GM10266 (cell line): ENCODE measurements around the gene ATP2B2.

Source experiments
- DNase-seq: peaks from one replicate; pipeline ENCODE4 v3.0.0; 2012; ENCODE audit errors: extremely low spot score
- TF ChIP-seq, protein P1 (sequence below): IDR thresholded peaks from 2 replicates; pipeline ENCODE4 v1.5.1; 2012; ENCODE audit warnings: mild to moderate bottlenecking, low read depth; ENCODE audit not compliant: control insufficient read depth, insufficient read depth; ENCODE audit errors: missing control alignments

ATP2B2 gene

GRCh38 chr3:10353160-10353559 is 152.2 kb downstream of the ATP2B2 start:
- TF ChIP-seq, protein P1, sequence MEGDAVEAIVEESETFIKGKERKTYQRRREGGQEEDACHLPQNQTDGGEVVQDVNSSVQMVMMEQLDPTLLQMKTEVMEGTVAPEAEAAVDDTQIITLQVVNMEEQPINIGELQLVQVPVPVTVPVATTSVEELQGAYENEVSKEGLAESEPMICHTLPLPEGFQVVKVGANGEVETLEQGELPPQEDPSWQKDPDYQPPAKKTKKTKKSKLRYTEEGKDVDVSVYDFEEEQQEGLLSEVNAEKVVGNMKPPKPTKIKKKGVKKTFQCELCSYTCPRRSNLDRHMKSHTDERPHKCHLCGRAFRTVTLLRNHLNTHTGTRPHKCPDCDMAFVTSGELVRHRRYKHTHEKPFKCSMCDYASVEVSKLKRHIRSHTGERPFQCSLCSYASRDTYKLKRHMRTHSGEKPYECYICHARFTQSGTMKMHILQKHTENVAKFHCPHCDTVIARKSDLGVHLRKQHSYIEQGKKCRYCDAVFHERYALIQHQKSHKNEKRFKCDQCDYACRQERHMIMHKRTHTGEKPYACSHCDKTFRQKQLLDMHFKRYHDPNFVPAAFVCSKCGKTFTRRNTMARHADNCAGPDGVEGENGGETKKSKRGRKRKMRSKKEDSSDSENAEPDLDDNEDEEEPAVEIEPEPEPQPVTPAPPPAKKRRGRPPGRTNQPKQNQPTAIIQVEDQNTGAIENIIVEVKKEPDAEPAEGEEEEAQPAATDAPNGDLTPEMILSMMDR, result no peak
- DNase-seq, result no peak

- DNase-seq, result no peak
- TF ChIP-seq, protein P1, result no peak
Measured at GRCh38 chr3:10352146-10352911, 153.1 kb downstream of the ATP2B2 start.

GRCh38 chr3:10351013-10351735 is 154.2 kb downstream of the ATP2B2 start:
- DNase-seq, result no peak
- TF ChIP-seq, protein P1, result no peak

GRCh38 chr3:10350324-10350985 is 154.9 kb downstream of the ATP2B2 start:
- no peak for DNase-seq
- TF ChIP-seq, protein P1, result no peak

- no peak for DNase-seq
- TF ChIP-seq, protein P1, result no peak
Measured at GRCh38 chr3:10349801-10350200, 155.6 kb downstream of the ATP2B2 start.

DNA sequence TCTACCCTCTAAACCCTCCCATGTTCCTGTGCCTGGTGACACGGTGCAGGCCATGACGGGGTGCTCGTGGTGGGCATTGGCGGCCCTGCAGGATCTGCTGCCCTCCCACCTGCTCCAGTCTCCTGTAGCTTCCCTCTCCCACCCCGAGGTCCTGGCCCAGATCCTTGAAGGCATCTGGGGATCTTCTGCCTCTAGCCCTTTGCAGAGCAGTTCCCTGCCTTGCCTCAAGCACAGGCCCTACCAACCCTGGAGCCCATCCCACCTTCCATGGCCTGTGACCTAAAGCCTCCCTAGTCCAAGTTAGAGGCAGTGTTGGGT is 157.0 kb downstream of the ATP2B2 start:
- TF ChIP-seq, protein P1, result no peak
- no peak for DNase-seq
